ENCODE measurements around the gene MSRB3.

MSRB3 gene

DNA sequence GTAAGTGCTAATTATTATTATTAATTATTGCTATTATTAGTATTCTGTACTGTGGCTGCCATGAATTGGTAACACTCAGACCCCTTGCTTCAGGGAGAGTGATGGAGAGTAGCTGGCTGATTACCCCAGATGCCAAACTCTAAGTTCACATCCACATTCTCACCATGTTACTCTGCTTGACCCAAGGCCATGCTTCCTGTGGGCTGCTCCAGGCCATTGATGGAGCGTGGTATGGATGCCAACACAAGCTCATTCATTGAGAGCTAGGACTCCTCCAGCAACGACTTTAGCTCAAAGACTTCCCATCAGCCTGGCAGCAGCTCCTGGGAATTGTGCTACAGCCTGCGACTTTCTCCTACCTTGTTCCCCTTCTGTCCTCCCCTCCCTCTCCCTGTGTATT is 233.4 kb downstream of the MSRB3 start:
- ChIA-PET POLR2A (no interaction called here), CTCF (interaction anchor here (0.5 kb wide), 1 partner anchor 73 kb away, joined by 5 read pairs; no protein-coding TSS in a partner anchor)
- TF ChIP-seq, protein P1, sequence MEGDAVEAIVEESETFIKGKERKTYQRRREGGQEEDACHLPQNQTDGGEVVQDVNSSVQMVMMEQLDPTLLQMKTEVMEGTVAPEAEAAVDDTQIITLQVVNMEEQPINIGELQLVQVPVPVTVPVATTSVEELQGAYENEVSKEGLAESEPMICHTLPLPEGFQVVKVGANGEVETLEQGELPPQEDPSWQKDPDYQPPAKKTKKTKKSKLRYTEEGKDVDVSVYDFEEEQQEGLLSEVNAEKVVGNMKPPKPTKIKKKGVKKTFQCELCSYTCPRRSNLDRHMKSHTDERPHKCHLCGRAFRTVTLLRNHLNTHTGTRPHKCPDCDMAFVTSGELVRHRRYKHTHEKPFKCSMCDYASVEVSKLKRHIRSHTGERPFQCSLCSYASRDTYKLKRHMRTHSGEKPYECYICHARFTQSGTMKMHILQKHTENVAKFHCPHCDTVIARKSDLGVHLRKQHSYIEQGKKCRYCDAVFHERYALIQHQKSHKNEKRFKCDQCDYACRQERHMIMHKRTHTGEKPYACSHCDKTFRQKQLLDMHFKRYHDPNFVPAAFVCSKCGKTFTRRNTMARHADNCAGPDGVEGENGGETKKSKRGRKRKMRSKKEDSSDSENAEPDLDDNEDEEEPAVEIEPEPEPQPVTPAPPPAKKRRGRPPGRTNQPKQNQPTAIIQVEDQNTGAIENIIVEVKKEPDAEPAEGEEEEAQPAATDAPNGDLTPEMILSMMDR (IDR thresholded peaks at IDR 0.05; ENCODE audit: insufficient read depth, low read length, missing control alignments): no peak
- DNase-seq (ENCODE audit: low read depth, low spot score): no peak
- no peak overlapping the region for H3K4me3 ChIP-seq (ENCODE audit: low read depth, low read length)

Measured in AG04449 (cell line).